ENCODE data around the gene ZNF454. TPM values are rescaled to one million over a fixed set of nuclear protein-coding genes. Genes with fewer than 3 reads are reported as not detected.
A peak's percentile ranks its signal among the peaks of the same experiment; 100 is the strongest.

ZNF454 gene
- 0.85 TPM for polyA plus RNA-seq (2013, experiment 1 of 2)
- 0.81 TPM for polyA plus RNA-seq (2013, experiment 2 of 2)

DNA sequence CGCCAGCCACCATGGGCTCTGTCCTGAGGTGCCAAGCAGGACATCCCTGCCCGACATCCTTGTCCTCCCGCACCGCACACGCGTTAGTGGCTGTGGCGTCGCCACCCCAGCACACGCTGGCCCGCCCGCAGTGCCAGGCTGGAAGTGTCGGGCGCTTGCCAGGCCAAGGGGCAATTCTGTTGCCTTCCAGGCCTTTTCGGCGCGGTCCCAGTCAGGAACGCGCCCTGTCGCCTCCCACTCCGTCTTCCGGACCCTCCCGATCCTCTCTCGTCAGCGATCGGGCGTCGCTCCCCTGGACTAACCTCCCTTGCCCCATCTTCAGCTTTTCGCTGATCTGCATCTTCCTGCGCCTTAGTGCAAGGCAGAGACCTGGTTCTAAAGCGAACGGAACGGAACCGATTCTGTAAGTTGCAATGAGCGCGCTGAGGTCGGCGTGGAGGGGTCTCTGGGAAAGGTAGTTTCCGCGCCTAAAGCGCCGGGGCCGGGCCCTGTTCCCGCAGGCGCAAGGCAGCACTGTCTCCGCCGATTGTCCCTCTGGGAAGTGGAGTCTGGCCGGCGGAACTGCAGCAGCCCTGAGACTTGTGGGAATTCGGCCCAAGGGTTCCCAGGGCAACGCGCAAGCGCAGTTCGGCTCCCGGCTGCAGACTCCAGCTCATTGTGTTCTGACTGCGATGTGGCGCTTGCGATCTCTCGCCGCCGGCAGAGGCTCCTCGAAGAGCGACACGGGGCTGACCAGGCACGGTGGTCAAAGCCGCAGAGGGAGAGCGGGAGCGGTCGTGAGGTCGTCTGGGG lies at the start of gene ZNF454:
Gene ZNF454 (plus strand): TSS at position 630 of the 792 bp plus-strand sequence. CDS start 1,594 bp downstream, outside the sequence.
- H3K4me3 ChIP-seq (ENCODE audit: extremely low read depth, insufficient read depth, low read length, poor library complexity, severe bottlenecking), result peak within 1 kb of the TSS; percentile 27
- no peak within 1 kb of the TSS for H3K27ac ChIP-seq (ENCODE audit: low read depth, low read length, severe bottlenecking)
- no peaks in the 10 kb centered on the region for H3K4me1 ChIP-seq (ENCODE audit: control insufficient read depth, insufficient read depth, low read length, poor library complexity, severe bottlenecking)
- 36 to 43% methylated on average over 57 to 63 of the region's 69 CpGs for WGBS, 2 experiments (ENCODE audit: insufficient coverage in 2 of 2)
- H3K9me3 ChIP-seq (ENCODE audit: control insufficient read depth, low read length), result peaks cover 80% of the 10 kb centered on the region
- H3K36me3 ChIP-seq (ENCODE audit: control insufficient read depth, insufficient read depth, low read length), result no peaks in the 10 kb centered on the region

GRCh38 chr5:178895615-178896571 lies 45.1 kb upstream of the ZNF454 start, which contains the start of gene ZFP2:
Gene ZFP2, plus strand, starts transcription at chr5:178895913. Its CDS starts 35,401 bp downstream, at chr5:178931314.
- peak within 1 kb of the TSS; percentile 7 for H3K27ac ChIP-seq (ENCODE audit: low read depth, low read length, severe bottlenecking)
- peak within 1 kb of the TSS; percentile 73 for H3K4me3 ChIP-seq (ENCODE audit: extremely low read depth, insufficient read depth, low read length, poor library complexity, severe bottlenecking)
- H3K4me1 ChIP-seq (ENCODE audit: control insufficient read depth, insufficient read depth, low read length, poor library complexity, severe bottlenecking), result no peaks in the 10 kb centered on the region
- WGBS, 2 experiments (ENCODE audit: insufficient coverage in 2 of 2), result 3% methylated on average over 72 to 74 of the region's 79 CpGs
- H3K36me3 ChIP-seq (ENCODE audit: control insufficient read depth, insufficient read depth, low read length), result no peaks in the 10 kb centered on the region
- H3K9me3 ChIP-seq (ENCODE audit: control insufficient read depth, low read length), result no peaks in the 10 kb centered on the region

DNA sequence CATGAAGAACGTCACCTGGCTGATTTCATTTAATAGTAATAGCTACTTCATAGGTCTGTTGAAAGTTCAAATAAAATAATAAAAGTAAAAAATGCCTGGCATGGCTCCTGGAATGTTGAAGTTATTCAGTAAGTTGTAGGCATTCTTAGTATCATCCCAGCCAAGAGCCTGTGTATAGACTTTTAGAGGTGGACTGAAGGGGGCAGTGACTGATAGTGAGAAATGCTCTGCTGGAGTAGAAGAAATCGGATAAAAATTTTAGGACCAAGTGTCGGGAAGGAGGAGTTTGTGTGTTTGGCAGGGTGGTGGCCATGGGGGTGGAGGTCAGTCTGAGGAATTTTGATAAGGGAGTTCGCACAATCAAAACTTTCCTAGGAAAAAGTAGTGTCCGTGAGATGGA lies 41.7 kb upstream of the ZNF454 start:
- WGBS, 2 experiments (ENCODE audit: insufficient coverage in 2 of 2), result 73 to 85% methylated on average over 2 to 4 of the region's 5 CpGs
- Histone ChIP-seq H3K9me3 (ENCODE audit: control insufficient read depth, low read length) (peaks cover 3% of the 10 kb centered on the region), H3K36me3 (ENCODE audit: control insufficient read depth, insufficient read depth, low read length) (no peaks in the 10 kb centered on the region), H3K4me1 (ENCODE audit: control insufficient read depth, insufficient read depth, low read length, poor library complexity, severe bottlenecking) (no peaks in the 10 kb centered on the region), H3K4me3 (ENCODE audit: extremely low read depth, insufficient read depth, low read length, poor library complexity, severe bottlenecking) (no peak overlapping the region), H3K27ac (ENCODE audit: low read depth, low read length, severe bottlenecking) (no peak overlapping the region)

- H3K27ac ChIP-seq (ENCODE audit: low read depth, low read length, severe bottlenecking), result no peak overlapping the region
- H3K4me3 ChIP-seq (ENCODE audit: extremely low read depth, insufficient read depth, low read length, poor library complexity, severe bottlenecking), result no peak overlapping the region
- 50 to 70% methylated on average over 1 to 2 of the region's 3 CpGs for WGBS, 2 experiments (ENCODE audit: insufficient coverage in 2 of 2)
- H3K9me3 ChIP-seq (ENCODE audit: control insufficient read depth, low read length), result peaks cover 18% of the 10 kb centered on the region
- H3K36me3 ChIP-seq (ENCODE audit: control insufficient read depth, insufficient read depth, low read length), result no peaks in the 10 kb centered on the region
- H3K4me1 ChIP-seq (ENCODE audit: control insufficient read depth, insufficient read depth, low read length, poor library complexity, severe bottlenecking), result no peaks in the 10 kb centered on the region
Observed at GRCh38 chr5:178902849-178903248, 38.1 kb upstream of the ZNF454 start.

DNA sequence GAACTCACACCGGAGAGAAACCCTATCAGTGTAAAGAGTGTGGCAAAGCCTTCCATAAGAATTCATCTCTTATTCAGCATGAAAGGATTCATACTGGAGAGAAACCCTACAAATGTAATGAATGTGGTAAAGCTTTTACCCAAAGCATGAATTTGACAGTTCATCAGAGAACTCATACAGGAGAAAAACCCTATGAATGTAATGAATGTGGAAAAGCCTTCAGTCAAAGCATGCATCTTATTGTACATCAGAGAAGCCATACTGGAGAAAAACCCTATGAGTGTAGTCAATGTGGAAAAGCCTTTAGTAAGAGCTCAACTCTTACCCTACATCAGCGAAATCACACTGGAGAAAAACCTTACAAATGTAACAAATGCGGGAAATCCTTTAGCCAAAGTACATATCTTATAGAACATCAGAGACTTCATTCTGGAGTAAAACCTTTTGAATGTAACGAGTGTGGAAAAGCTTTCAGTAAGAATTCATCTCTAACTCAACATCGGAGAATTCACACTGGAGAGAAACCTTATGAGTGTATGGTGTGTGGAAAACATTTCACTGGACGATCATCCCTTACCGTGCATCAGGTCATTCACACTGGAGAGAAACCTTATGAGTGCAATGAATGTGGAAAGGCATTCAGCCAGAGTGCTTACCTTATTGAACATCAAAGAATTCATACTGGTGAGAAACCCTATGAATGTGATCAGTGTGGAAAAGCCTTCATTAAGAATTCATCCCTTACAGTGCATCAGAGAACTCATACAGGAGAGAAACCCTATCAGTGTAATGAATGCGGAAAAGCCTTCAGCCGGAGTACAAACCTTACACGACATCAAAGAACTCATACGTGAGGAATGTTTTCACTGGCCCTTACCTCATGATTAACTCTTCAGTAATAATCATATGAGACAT lies 8.9 kb upstream of the ZNF454 start:
- peaks cover 82% of the 10 kb centered on the region for H3K9me3 ChIP-seq (ENCODE audit: control insufficient read depth, low read length)
- no peak overlapping the region for H3K27ac ChIP-seq (ENCODE audit: low read depth, low read length, severe bottlenecking)
- 80 to 100% methylated on average over 2 of the region's 11 CpGs for whole genome bisulfite sequencing, 2 experiments (ENCODE audit: insufficient coverage in 2 of 2)
- H3K36me3 ChIP-seq (ENCODE audit: control insufficient read depth, insufficient read depth, low read length), result no peaks in the 10 kb centered on the region
- H3K4me3 ChIP-seq (ENCODE audit: extremely low read depth, insufficient read depth, low read length, poor library complexity, severe bottlenecking), result no peak overlapping the region
- no peaks in the 10 kb centered on the region for H3K4me1 ChIP-seq (ENCODE audit: control insufficient read depth, insufficient read depth, low read length, poor library complexity, severe bottlenecking)

DNA sequence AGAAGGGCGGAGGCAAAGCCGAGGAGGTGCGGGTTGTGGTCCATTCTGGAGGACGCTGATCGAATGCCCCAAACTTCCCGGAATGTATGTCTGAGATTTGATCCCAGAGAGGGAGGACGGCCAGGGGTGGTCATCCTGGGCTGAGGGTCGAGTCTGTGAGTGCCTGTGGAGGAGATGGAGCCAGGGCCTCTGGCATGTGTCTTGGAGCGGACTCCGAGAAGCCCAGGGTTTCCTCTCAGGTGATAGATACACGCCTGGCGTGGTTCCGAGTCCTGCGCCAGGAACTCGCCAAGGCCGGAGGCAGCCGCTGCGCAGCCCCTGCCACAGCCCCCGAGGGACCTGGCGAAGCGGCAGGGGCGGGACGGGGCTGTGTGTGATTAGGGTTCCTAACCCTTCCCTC lies 363 bp downstream of the ZNF454 start:
- 72 to 76% methylated on average over 8 to 18 of the region's 23 CpGs for WGBS, 2 experiments (ENCODE audit: insufficient coverage in 2 of 2)
- H3K4me3 ChIP-seq (ENCODE audit: extremely low read depth, insufficient read depth, low read length, poor library complexity, severe bottlenecking), result peak overlapping the region; percentile 27
- H3K4me1 ChIP-seq (ENCODE audit: control insufficient read depth, insufficient read depth, low read length, poor library complexity, severe bottlenecking), result no peaks in the 10 kb centered on the region
- no peak overlapping the region for H3K27ac ChIP-seq (ENCODE audit: low read depth, low read length, severe bottlenecking)
- peaks cover 79% of the 10 kb centered on the region for H3K9me3 ChIP-seq (ENCODE audit: control insufficient read depth, low read length)
- H3K36me3 ChIP-seq (ENCODE audit: control insufficient read depth, insufficient read depth, low read length), result no peaks in the 10 kb centered on the region

DNA sequence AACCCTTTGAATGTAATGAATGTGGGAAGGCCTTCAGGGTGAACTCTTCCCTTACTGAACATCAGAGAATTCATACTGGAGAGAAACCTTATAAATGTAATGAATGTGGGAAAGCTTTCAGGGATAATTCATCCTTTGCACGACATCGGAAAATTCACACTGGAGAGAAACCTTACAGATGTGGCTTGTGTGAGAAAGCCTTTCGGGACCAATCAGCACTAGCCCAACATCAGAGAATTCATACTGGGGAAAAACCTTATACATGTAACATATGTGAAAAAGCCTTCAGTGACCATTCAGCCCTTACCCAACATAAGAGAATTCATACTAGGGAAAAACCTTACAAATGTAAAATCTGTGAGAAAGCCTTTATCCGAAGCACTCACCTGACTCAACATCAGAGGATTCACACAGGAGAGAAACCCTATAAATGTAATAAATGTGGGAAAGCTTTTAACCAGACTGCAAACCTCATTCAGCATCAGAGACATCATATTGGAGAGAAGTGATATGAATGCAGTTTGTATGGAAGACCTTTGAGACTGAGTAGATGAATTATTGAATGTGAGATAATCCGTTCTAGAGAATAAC lies 24.6 kb downstream of the ZNF454 start:
- H3K36me3 ChIP-seq (ENCODE audit: control insufficient read depth, insufficient read depth, low read length), result no peaks in the 10 kb centered on the region
- H3K9me3 ChIP-seq (ENCODE audit: control insufficient read depth, low read length), result peaks cover 75% of the 10 kb centered on the region
- 100% methylated on average over 1 to 2 of the region's 5 CpGs for WGBS, 2 experiments (ENCODE audit: insufficient coverage in 2 of 2)
- no peaks in the 10 kb centered on the region for H3K4me1 ChIP-seq (ENCODE audit: control insufficient read depth, insufficient read depth, low read length, poor library complexity, severe bottlenecking)
- no peak overlapping the region for H3K27ac ChIP-seq (ENCODE audit: low read depth, low read length, severe bottlenecking)
- no peak overlapping the region for H3K4me3 ChIP-seq (ENCODE audit: extremely low read depth, insufficient read depth, low read length, poor library complexity, severe bottlenecking)

- H3K36me3 ChIP-seq (ENCODE audit: control insufficient read depth, insufficient read depth, low read length), result no peaks in the 10 kb centered on the region
- no peak overlapping the region for H3K27ac ChIP-seq (ENCODE audit: low read depth, low read length, severe bottlenecking)
- H3K4me3 ChIP-seq (ENCODE audit: extremely low read depth, insufficient read depth, low read length, poor library complexity, severe bottlenecking), result no peak overlapping the region
- H3K4me1 ChIP-seq (ENCODE audit: control insufficient read depth, insufficient read depth, low read length, poor library complexity, severe bottlenecking), result no peaks in the 10 kb centered on the region
- H3K9me3 ChIP-seq (ENCODE audit: control insufficient read depth, low read length), result peaks cover 78% of the 10 kb centered on the region
- 88 to 89% methylated on average over 14 to 15 of the region's 15 CpGs for WGBS, 2 experiments (ENCODE audit: insufficient coverage in 2 of 2)
Observed at GRCh38 chr5:178981381-178981780, 40.4 kb downstream of the ZNF454 start.

- Histone ChIP-seq H3K9me3 (ENCODE audit: control insufficient read depth, low read length) (peaks cover 72% of the 10 kb centered on the region), H3K4me3 (ENCODE audit: extremely low read depth, insufficient read depth, low read length, poor library complexity, severe bottlenecking) (no peak overlapping the region), H3K4me1 (ENCODE audit: control insufficient read depth, insufficient read depth, low read length, poor library complexity, severe bottlenecking) (no peaks in the 10 kb centered on the region), H3K27ac (ENCODE audit: low read depth, low read length, severe bottlenecking) (no peak overlapping the region), H3K36me3 (ENCODE audit: control insufficient read depth, insufficient read depth, low read length) (no peaks in the 10 kb centered on the region)
- 78 to 83% methylated on average over 15 to 16 of the region's 17 CpGs for WGBS, 2 experiments (ENCODE audit: insufficient coverage in 2 of 2)
Observed at GRCh38 chr5:178982941-178983340, 41.9 kb downstream of the ZNF454 start.
